ENCODE measurements around the gene UFSP2. TPM values are rescaled to one million over a fixed set of nuclear protein-coding genes. Genes with fewer than 3 reads are reported as not detected.

UFSP2 gene
- total and polyA plus RNA-seq, 8 donors: 10.1 to 23.4 (median 19.3) TPM

DNA sequence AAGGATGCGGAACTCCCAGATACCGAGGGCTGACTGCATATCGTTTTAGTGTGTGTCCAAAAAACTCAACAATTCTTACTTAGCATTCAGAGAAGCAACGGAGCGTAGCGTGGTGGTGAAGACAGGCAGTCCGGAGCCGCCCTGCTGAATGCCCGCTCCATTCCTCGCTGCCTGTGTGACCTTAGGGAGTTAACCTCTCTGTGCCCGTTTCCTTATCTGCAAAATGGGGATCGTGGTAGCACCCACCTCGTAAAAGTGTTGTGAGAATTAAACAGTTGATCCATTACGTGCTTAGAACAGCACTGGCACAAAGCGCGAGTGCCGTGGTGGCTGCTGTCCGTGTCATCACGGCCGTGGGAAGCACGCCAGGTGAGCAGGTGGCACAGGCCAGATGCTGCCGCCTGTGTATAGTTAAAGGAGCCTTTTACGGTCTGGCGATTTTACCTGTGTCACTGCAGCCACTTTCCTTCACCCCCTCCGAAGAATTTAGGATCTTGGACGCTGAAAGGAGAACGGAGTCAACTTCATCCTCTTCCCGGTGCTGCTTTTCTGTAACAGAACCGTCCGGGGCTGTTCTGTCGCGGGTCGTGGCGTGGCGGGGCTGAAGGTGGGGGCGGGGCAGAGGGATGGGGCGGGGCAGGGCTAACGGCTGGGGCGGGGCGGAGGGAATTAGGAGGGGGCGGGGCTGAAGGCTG lies 44.9 kb upstream of the UFSP2 start:
- no peaks in the 10 kb centered on the region for H3K27me3 ChIP-seq
- H3K4me3 ChIP-seq: peak overlapping the region; percentile 36 to 66 (median 55)
- FAIRE-seq: no peak
- WGBS, 2 donors: 2 to 3% methylated on average over 40 to 41 of the region's 41 CpGs
- H3K36me3 ChIP-seq: no peaks in the 10 kb centered on the region
- TF ChIP-seq, protein P1, sequence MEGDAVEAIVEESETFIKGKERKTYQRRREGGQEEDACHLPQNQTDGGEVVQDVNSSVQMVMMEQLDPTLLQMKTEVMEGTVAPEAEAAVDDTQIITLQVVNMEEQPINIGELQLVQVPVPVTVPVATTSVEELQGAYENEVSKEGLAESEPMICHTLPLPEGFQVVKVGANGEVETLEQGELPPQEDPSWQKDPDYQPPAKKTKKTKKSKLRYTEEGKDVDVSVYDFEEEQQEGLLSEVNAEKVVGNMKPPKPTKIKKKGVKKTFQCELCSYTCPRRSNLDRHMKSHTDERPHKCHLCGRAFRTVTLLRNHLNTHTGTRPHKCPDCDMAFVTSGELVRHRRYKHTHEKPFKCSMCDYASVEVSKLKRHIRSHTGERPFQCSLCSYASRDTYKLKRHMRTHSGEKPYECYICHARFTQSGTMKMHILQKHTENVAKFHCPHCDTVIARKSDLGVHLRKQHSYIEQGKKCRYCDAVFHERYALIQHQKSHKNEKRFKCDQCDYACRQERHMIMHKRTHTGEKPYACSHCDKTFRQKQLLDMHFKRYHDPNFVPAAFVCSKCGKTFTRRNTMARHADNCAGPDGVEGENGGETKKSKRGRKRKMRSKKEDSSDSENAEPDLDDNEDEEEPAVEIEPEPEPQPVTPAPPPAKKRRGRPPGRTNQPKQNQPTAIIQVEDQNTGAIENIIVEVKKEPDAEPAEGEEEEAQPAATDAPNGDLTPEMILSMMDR (IDR thresholded peaks at IDR 0.05): no peak
- H3K9me3 ChIP-seq: no peaks in the 10 kb centered on the region
- peak; percentile 62 to 73 (median 68) for ATAC-seq
- peaks cover 0 to 4% (median 0%) of the 10 kb centered on the region in 3 donors for H3K4me1 ChIP-seq
- peak overlapping the region; percentile 30 to 75 (median 72) for H3K27ac ChIP-seq
- DNase-seq: peak; percentile 83 to 96 (median 90)
- intact Hi-C loops (cut with DNase I): loop anchor here in 1 of 3 donors (10.0 kb wide), 1 partner anchor 124 kb away; no protein-coding TSS in a partner anchor

DNA sequence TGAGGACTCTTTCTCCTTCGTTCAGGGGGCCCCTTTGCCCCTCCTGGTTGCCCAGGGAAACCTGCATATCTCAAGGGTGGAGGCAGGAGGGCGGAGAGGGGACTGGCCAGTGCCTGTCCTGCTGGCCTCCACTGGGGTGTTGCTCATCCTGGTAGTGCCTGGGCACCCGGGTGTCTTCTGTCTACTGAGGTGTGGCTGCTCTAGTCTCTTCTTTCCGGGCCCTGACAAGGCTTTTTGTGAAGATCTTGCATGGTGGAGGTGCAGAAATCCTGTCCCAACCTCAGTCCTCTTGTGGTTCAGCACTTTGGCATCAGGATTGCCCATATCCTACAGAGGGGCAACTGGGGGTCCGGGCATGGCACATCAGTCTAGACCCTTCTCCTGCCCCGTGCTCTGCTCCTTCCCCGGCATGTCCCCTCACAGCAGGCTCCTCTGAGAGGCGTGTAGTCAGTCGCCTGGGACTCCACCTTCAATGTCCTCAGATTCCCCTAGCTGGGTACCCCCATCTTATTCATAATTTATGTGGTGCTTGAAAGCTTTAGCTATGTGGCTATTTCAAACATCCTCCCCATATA lies 43.9 kb upstream of the UFSP2 start:
- peak in 3 of 6 donors; percentile 19 to 34 (median 29) for DNase-seq
- WGBS, 2 donors: 51 to 60% methylated on average over 9 of the region's 9 CpGs
- no peaks in the 10 kb centered on the region for H3K36me3 ChIP-seq
- FAIRE-seq: no peak
- peak overlapping the region in 2 of 4 donors; percentile 59 to 66 for H3K4me3 ChIP-seq
- TF ChIP-seq, protein P1 (IDR thresholded peaks at IDR 0.05): no peak
- no peak overlapping the region for H3K27ac ChIP-seq
- intact Hi-C loops (cut with DNase I): loop anchor here in 1 of 3 donors (10.0 kb wide), 1 partner anchor 125 kb away; no protein-coding TSS in a partner anchor
- peaks cover 0 to 4% (median 0%) of the 10 kb centered on the region in 3 donors for H3K4me1 ChIP-seq
- ATAC-seq: no peak
- H3K9me3 ChIP-seq: no peaks in the 10 kb centered on the region
- H3K27me3 ChIP-seq: no peaks in the 10 kb centered on the region

- Histone ChIP-seq H3K4me3 (no peak overlapping the region), H3K4me1 (peaks cover 0 to 4% (median 0%) of the 10 kb centered on the region in 3 donors), H3K9me3 (no peaks in the 10 kb centered on the region), H3K27me3 (no peaks in the 10 kb centered on the region), H3K36me3 (no peaks in the 10 kb centered on the region), H3K27ac (no peak overlapping the region)
- FAIRE-seq (no peak), DNase-seq (no peak), ATAC-seq (no peak)
- 78 to 84% methylated on average over 2 of the region's 2 CpGs for WGBS, 2 donors
- TF ChIP-seq, protein P1 (IDR thresholded peaks at IDR 0.05): no peak
- intact Hi-C loops (cut with DNase I): no loop called here
Measured at GRCh38 chr4:185468999-185469398, 43.2 kb upstream of the UFSP2 start.

GRCh38 chr4:185467991-185468390 lies 42.2 kb upstream of the UFSP2 start:
- 90 to 92% methylated on average over 8 of the region's 8 CpGs for WGBS, 2 donors
- FAIRE-seq: no peak
- H3K4me1 ChIP-seq: peaks cover 0 to 4% (median 0%) of the 10 kb centered on the region in 3 donors
- H3K9me3 ChIP-seq: no peaks in the 10 kb centered on the region
- TF ChIP-seq, protein P1 (IDR thresholded peaks at IDR 0.05): no peak
- DNase-seq: no peak
- no peaks in the 10 kb centered on the region for H3K27me3 ChIP-seq
- ATAC-seq: no peak
- intact Hi-C loops (cut with DNase I): no loop called here
- H3K27ac ChIP-seq: no peak overlapping the region
- no peaks in the 10 kb centered on the region for H3K36me3 ChIP-seq
- no peak overlapping the region for H3K4me3 ChIP-seq

GRCh38 chr4:185467101-185467500 lies 41.3 kb upstream of the UFSP2 start:
- no peaks in the 10 kb centered on the region for H3K27me3 ChIP-seq
- H3K4me1 ChIP-seq: peaks cover 0 to 2% (median 0%) of the 10 kb centered on the region in 3 donors
- no peak overlapping the region for H3K4me3 ChIP-seq
- ATAC-seq: no peak
- DNase-seq: no peak
- H3K27ac ChIP-seq: no peak overlapping the region
- H3K36me3 ChIP-seq: no peaks in the 10 kb centered on the region
- TF ChIP-seq, protein P1 (IDR thresholded peaks at IDR 0.05): no peak
- intact Hi-C loops (cut with DNase I): no loop called here
- H3K9me3 ChIP-seq: no peaks in the 10 kb centered on the region
- WGBS, 2 donors: 69 to 70% methylated on average over 4 of the region's 4 CpGs
- FAIRE-seq: no peak
